ENCODE measurements around the gene KRTAP10-1.

KRTAP10-1 gene

GRCh38 chr21:44500111-44500510 lies 39.9 kb downstream of the KRTAP10-1 start:
- DNase-seq, result no peak

- DNase-seq, result no peak
These were observed 40.4 kb downstream of the KRTAP10-1 start for GRCh38 chr21:44499631-44500030.

GRCh38 chr21:44499211-44499560 lies 40.8 kb downstream of the KRTAP10-1 start:
- DNase-seq, result no peak

GRCh38 chr21:44498280-44499210 lies 41.5 kb downstream of the KRTAP10-1 start:
- no peak for DNase-seq

- peak; percentile 73 for DNase-seq
These were observed 42.3 kb downstream of the KRTAP10-1 start for GRCh38 chr21:44497703-44498126.

- no peak for DNase-seq
These were observed 43.1 kb downstream of the KRTAP10-1 start for GRCh38 chr21:44496564-44497550.

- DNase-seq, result no peak
These were observed 44.1 kb downstream of the KRTAP10-1 start for GRCh38 chr21:44495611-44496563.

- DNase-seq, result no peak
These were observed 45.0 kb downstream of the KRTAP10-1 start for GRCh38 chr21:44494956-44495355.

GRCh38 chr21:44494418-44494817 lies 45.6 kb downstream of the KRTAP10-1 start:
- DNase-seq, result no peak

- DNase-seq, result no peak
These were observed 47.2 kb downstream of the KRTAP10-1 start for GRCh38 chr21:44492567-44493385.

- no peak for DNase-seq
These were observed 49.2 kb downstream of the KRTAP10-1 start for GRCh38 chr21:44490816-44491215.

GRCh38 chr21:44490405-44490804 lies 49.6 kb downstream of the KRTAP10-1 start:
- DNase-seq, result no peak

- no peak for DNase-seq
These were observed 50.0 kb downstream of the KRTAP10-1 start for GRCh38 chr21:44489962-44490361.

All from NCI-H1105 treated with DMSO at 0.1 percent for 48 hours (cell line).